Raji (cell line): ENCODE data around the gene AAK1.

Experiments used
- POLR2A ChIP-seq: IDR thresholded peaks from 2 replicates; pipeline ENCODE4 v1.6.1; 2011; ENCODE audit warnings: low read depth, low read length, control low read depth; ENCODE audit not compliant: insufficient read depth

The AAK1 gene

DNA sequence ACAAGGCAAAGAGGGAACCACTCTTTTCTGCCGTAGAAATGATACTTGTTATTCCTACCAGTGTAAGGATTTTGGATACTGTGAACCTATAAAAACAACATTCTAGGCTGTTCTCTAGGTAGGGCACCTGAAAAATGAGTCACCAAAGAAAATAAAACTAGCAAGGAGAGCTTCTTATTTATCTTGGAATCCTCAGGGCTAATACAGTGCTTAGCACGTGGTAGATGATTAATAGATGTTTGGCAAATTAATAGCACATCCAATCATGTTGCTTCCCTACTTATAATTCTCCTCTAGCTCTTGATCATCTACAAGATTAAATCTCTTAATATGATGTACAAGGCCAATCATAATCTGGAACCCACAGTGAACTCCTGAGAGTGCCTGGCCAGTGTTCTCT lies 73.1 kb downstream of the AAK1 start:
- TF ChIP-seq POLR2A: no peak

DNA sequence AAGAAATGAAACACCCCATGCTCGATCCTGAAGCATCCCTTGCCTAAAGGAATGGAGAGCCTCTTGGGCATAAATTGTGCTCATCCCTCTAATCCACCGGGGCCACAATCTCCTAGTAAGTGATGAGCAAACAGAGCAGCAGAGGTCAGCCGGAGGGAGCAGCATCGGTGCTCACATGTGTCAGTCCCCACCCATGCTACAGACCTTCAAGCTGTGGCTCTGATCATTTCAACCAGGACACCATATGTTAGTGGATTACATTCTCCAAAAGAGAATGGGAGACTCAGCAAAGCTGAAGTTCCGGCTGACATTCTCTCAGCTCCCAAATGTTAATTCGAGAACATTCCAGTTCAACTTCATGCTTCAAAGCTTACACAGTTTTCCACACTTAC lies 75.6 kb downstream of the AAK1 start:
- no peak for TF ChIP-seq POLR2A

DNA sequence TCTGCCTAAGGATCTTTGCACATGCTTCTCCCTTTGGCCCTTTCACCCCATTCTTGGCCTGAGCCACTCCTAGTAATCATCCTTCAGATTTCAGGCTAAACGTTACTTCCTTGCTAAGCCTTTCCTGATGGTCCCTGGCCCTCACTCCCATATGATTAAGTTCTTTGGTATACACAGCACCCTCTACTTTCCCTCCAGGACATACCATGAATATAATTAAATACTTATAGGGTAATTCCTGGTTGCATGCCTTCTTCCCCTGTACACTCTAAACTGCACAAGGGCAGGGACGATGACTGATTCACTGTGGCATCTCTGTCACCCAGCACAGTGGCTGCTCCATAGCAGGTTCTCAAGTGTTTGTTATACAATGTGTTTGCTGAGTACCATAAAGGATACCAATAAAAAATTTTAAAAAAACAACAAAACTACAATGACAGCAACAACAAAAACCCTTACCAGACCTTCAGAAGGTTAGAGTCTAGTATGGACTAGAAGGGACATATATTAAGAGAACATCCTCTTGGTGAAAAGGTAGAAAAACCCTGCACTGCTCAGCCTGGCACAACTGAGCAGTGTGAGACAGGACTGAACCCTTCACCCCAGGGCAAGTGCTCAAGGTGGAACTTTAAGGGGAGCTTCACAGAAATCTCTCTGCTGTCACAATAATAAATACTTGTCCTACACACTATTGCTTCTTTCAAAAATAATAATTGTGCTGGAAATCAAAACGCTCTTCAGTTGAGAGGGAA lies 76.2 kb downstream of the AAK1 start:
- no peak for TF ChIP-seq POLR2A

DNA sequence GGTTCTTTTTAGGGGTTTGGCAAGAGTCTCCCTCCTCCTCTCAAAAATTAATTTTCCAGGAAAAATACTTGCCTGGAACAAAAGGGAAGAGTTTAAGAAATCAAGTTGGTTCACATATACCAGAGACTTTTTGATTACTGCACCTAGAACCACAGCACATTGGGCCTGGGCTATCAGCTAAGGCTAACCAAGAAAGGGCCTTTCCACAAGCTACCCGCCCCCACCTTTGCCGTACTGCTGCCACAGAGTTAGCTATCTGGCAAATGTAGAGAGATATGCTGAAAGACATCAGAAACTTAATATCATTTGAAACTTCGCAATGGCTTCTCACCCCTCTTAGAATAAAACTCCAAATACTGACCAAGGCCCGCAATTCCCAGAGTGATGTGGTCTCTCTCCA lies 76.9 kb downstream of the AAK1 start:
- TF ChIP-seq POLR2A: no peak

DNA sequence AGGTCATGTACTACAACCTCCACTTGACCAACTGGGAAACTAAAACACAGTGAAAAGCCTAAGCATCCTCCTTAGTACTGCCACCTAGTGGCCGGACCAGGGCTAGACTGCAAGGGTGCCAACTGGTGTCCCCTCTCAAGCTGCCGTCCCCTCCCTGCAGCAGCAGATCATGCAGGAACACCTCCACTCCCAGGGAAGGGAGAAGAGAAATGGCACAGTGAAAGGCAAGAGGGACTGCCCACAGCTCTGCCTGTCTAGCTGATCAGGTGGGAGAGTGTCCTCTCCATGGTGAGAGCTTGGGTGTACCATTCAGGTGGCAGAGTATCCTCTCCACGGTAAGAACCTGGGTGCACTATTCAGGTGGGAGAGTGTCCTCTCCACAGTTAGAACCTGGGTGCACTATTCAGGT lies 78.1 kb downstream of the AAK1 start:
- no peak for TF ChIP-seq POLR2A

DNA sequence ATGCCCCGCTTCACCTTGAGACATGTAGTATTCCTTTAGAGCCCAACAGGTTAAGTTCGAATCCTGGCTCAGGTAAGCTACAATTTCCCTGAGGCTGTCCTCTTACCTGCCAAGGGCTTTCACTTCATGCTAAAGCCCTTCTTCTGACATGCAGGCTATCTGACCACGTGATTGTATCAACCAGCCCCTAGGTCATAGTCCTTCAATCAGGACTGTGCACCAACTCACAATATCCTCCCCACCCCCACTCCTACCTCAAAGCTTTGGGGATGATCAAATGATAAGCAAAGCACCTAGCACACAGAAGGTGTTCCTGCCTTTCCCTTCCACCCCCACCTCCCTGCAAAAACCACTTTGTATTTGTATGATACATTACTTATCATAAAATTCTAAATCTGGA lies 78.9 kb downstream of the AAK1 start:
- TF ChIP-seq POLR2A: no peak

DNA sequence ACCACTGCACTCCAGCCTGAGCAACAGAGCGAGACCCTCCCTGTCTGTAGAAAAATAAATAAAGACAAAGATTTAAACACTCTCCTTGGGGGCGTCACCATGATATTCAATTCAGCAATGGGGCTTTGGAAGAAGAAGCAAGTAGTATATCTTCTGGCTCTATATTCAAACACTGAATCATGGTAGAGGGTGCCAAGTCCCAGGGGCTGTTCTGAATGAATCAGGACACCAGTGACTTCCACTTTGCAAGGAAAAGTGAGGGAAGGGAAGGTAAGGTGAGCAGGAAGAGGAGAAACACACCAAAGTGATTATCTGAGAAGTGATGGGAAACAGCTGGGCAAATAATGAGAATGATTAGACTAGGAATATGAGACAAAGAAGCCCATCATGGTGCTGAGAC lies 80.5 kb downstream of the AAK1 start:
- no peak for TF ChIP-seq POLR2A

DNA sequence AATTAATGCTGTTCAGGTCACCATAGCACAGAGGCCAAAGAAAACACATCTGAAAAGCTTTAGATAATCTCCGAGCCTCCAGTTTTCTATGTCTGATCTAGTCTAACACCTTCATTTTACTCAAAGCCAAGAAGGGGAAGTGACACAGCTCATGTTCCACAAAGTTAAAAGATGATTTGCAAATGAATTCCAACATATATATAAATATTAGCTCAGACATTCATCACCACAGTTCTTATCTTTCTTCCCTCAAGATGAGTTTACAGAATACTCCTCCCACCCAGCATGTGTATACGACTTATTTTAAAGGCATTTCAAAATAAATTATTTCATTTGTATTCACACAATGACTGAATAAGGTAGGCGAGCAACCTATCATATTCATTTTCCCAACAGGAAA lies 82.4 kb downstream of the AAK1 start:
- no peak for TF ChIP-seq POLR2A

DNA sequence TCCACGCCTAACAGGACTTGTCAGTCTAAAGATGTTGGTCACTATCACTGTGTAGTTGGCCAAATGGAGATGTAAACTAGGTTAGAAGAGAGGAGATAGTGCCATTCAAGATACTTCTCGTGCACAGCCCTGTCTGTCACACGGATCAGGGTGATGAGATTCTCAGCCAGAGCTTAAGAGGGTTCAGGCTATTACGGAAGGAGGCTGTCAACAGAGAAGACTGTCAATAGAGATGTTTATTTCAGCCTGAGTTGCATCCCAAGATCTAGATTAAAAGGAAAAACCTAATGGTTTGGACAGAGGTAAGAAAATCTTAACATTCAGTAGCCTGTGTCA lies 83.4 kb downstream of the AAK1 start:
- TF ChIP-seq POLR2A: no peak

DNA sequence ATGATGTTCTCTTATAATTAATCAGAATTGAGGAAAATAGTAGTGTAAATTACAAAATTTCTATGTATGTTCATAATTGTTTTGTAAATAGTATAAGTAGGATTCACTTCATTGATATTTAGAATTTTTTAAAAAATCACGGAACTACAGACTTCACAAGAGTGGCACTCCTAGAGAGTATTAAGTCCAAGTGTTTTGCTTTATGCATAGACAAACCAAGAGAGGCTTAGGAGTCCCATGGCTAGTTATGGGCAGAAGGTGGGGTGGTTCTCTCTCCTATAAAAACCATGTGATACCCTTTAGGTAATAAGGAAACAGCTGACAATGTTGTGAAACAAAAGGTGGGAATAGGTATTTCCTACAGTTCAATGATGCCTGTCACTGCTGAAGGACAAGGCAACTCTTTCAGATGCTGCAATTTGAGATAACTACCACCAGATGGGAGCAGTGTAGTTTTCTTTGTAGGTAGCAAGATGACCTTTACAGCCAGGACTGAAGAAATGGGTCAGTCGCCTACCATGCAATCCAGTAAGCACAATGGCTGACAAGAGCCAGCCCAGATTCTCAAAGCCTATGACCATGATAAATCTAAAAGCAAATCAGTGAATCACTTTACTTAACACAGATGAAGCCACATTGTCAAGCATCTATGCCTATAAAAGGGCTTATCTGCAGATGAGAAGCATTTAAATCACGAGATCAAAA lies 83.9 kb downstream of the AAK1 start:
- no peak for TF ChIP-seq POLR2A

DNA sequence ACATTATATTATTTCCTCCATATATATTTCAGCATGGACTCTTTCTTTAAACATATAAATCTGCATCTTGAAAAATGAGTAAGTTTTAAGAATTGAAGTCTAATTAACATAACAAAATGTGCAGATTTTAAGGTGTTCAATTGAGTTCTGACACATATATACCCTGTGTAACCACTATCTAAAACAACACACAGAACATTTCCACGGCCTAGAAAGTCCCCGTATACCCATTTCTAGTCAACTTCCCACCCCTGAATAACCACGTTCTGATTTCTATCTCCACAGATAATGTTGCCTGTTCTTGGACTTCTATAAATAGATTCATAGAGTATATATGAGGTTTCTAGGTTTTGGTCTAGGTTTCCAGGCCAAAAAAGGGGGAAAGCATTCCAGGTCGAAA lies 87.5 kb downstream of the AAK1 start:
- no peak for TF ChIP-seq POLR2A

DNA sequence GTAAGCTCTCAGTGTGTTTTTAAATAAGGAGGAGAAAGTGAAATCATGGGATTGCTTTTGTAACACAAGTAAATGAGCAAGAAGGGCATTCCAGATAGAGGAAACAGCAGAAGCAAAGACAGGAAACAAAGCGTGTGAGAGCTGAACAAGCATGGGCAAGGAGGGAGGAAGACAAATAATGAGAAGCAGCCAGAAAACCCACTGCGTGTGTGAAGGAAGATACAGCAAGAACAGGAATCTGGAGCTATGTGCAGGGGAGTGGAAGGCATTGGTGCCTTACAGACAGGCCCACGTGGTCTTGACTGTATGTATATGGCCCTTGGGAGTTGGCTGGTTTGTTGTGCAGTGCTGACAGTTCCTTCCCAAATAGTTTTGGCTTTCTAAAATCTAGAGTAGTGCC lies 88.6 kb downstream of the AAK1 start:
- TF ChIP-seq POLR2A: no peak

DNA sequence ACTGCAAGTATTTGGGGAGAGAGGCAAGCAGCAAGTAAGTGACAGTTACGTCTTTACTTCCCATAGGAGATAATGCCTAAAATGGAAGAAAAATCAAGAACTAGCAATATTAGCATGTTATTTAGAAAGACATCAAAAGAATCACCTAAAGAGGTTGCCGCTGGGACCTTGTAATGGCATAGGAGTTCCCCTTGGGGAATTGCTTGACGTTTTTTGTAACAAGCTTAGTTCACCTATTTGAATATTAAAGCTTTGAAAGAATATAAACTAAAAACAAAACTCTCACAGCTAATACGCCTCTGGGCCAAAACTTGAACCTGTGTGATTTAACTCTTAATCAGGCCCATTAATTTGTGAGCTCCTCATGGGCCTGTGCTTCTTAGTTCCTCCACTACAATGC lies 89.0 kb downstream of the AAK1 start:
- no peak for TF ChIP-seq POLR2A

DNA sequence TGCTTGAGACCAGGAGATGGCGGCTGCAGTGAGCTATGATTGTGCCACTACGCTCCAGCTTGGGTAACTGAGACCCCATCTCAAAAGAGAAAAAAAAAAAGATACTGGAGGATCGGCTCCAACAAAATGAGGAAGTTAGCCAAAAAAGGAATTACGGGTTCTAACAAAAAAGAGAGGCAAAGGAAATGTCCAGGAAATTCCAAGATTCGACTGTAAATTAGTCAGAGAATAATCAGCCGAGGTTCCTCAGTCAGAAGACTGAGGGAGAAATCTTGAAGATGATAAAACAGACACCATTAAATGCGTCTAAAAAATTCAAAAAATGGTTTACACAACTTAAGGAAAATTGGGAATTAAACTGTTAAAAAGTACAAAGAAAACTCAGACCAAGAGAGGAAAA lies 89.5 kb downstream of the AAK1 start:
- TF ChIP-seq POLR2A: no peak

DNA sequence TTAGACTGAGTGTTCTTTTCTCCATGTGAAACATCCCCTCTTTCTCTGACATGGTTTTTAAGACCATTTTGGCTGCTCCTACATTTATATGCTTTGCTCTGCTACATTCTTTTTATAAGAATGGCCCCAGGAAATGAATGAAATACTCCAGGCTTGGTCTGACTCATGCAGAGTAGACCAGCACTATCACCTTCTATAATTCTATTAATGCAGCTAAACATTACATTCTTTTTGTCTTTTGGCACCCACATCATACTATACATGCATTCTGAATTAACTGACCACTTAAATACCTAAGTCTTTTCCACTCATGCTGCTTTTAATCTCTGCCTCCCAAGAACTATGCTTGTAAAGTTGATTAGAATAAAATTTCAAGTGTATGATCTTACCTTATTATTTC lies 94.1 kb downstream of the AAK1 start:
- no peak for TF ChIP-seq POLR2A

DNA sequence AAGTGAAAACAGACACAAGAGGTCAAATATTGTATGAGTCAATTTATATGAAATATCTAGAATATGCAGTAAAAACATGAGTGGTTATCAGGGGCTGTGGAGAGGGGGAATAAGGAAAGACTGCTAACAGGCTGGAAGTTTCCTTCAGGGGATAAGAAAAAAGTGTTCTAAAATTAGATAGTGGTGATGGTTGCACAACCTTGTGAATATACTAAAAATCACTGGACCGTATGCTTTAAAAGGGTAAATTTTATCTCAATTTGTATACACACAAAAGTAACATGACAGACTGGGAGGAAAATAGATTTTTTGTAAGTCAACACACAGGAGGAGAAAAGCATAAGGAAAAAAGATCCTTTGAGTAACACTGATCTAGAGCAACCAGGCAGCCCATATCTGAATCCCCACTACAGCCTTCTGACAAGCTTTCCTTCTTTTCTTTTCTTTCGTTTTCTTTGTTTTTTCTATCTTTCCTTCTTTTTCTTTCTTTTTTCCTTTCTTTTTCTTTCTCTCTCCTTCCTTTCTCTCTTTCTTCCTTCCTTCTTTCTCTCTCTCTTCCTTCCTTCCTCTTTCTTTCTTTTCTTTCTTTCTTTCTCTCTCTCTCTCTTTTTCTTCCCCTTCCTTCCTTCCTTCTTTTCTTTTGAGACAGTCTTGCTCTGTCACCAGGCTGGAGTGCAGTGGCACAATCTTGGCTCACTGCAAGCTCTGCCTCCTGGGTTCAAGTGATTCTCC lies 95.4 kb downstream of the AAK1 start:
- TF ChIP-seq POLR2A: no peak
